Activated T-helper 1 cell treated with anti-CD3 and anti-CD28 coated beads, Interleukin-12 subunit alpha, Interleukin-12 subunit beta, Interleukin-2, Interleukin-4 antibody, amounts not matched to agents 30 ng/mL and 10 ng/mL and 1 ng/mL, durations not matched to agents 14 hours and 24 hours and 36 hours (primary cell): ENCODE measurements around the gene SMTNL2. TPM values are rescaled to one million over a fixed set of nuclear protein-coding genes. Genes with fewer than 3 reads are reported as not detected.
"Not testable (repeated sequence)": the region's sequence is repeated elsewhere in the genome, so short reads cannot be mapped to it uniquely, and the experiment has no call there.

Experiments used
- DNase-seq: peaks from one replicate; pipeline ENCODE4 v3.0.0; 2021; ENCODE audit warnings: low spot score
- H3K27ac Mint-ChIP-seq: one replicate; pipeline ENCODE4 v1.8.0; 2021; ENCODE audit warnings: mild to moderate bottlenecking, mixed read lengths
- H3K27me3 Mint-ChIP-seq: one replicate; pipeline ENCODE4 v1.8.0; 2022; ENCODE audit warnings: mild to moderate bottlenecking, moderate library complexity, mixed read lengths; ENCODE audit not compliant: insufficient read depth
- H3K36me3 Mint-ChIP-seq: one replicate; pipeline ENCODE4 v1.8.0; 2021; ENCODE audit warnings: low read depth, mixed read lengths
- H3K4me1 Mint-ChIP-seq: one replicate; pipeline ENCODE4 v1.8.0; 2021; ENCODE audit warnings: low read depth, mixed read lengths
- H3K4me3 Mint-ChIP-seq: one replicate; pipeline ENCODE4 v1.8.0; 2021; ENCODE audit warnings: mild to moderate bottlenecking, moderate library complexity, mixed read lengths
- H3K9me3 Mint-ChIP-seq: one replicate; pipeline ENCODE4 v1.8.0; 2021; ENCODE audit warnings: mixed read lengths
- intact Hi-C: fragments of 100-400 bp; cut with micrococcal nuclease; formaldehyde crosslinking; loops from one replicate; pipeline ENCODE4 v1.15.1; 2024
- total RNA-seq: library from RNA; stranded (reverse); gene quantifications from 2 replicates; pipeline ENCODE4 v1.2.3, GENCODE V29; 2022

Gene SMTNL2
- total RNA-seq, 1 donor from 2014 or later, result not detected

GRCh38 chr17:4576729-4577322 is 7.5 kb upstream of the SMTNL2 start:
- Mint-ChIP-seq H3K27me3 (peaks cover 30% of the 10 kb centered on the region), H3K36me3 (no peaks in the 10 kb centered on the region), H3K4me1 (peaks cover 18% of the 10 kb centered on the region), H3K27ac (no peak overlapping the region), H3K9me3 (no peaks in the 10 kb centered on the region), H3K4me3 (no peak overlapping the region)
- intact Hi-C loops, result no loop called here
- no peak for DNase-seq

GRCh38 chr17:4577386-4577993 is 6.8 kb upstream of the SMTNL2 start:
- Mint-ChIP-seq H3K27ac (no peak overlapping the region), H3K4me3 (no peak overlapping the region), H3K9me3 (no peaks in the 10 kb centered on the region), H3K27me3 (peaks cover 32% of the 10 kb centered on the region), H3K36me3 (no peaks in the 10 kb centered on the region), H3K4me1 (peaks cover 18% of the 10 kb centered on the region)
- DNase-seq, result no peak
- intact Hi-C loops, result no loop called here

- H3K4me1 Mint-ChIP-seq, DNase-seq, H3K36me3 Mint-ChIP-seq, intact Hi-C loops, H3K27ac Mint-ChIP-seq, H3K4me3 Mint-ChIP-seq, H3K9me3 Mint-ChIP-seq: not testable (repeated sequence)
- peaks cover 34% of the 10 kb centered on the region for H3K27me3 Mint-ChIP-seq
Measured at GRCh38 chr17:4578349-4578748, 6.0 kb upstream of the SMTNL2 start.

- no peaks in the 10 kb centered on the region for H3K9me3 Mint-ChIP-seq
- no peak overlapping the region for H3K4me3 Mint-ChIP-seq
- H3K27me3 Mint-ChIP-seq, result peaks cover 34% of the 10 kb centered on the region
- H3K36me3 Mint-ChIP-seq, result no peaks in the 10 kb centered on the region
- H3K27ac Mint-ChIP-seq, result no peak overlapping the region
- DNase-seq, result no peak
- intact Hi-C loops, result no loop called here
- no peaks in the 10 kb centered on the region for H3K4me1 Mint-ChIP-seq
Measured at GRCh38 chr17:4579678-4580077, 4.7 kb upstream of the SMTNL2 start.

GRCh38 chr17:4580291-4580690 is 4.0 kb upstream of the SMTNL2 start:
- no peak for DNase-seq
- intact Hi-C loops, result no loop called here
- Mint-ChIP-seq H3K27me3 (peaks cover 34% of the 10 kb centered on the region), H3K36me3 (no peaks in the 10 kb centered on the region), H3K9me3 (no peaks in the 10 kb centered on the region), H3K27ac (no peak overlapping the region), H3K4me3 (no peak overlapping the region), H3K4me1 (no peaks in the 10 kb centered on the region)

- no peak overlapping the region for H3K4me3 Mint-ChIP-seq
- DNase-seq, result no peak
- no peaks in the 10 kb centered on the region for H3K9me3 Mint-ChIP-seq
- H3K27ac Mint-ChIP-seq, result no peak overlapping the region
- H3K4me1 Mint-ChIP-seq, result no peaks in the 10 kb centered on the region
- no peaks in the 10 kb centered on the region for H3K36me3 Mint-ChIP-seq
- intact Hi-C loops, result no loop called here
- H3K27me3 Mint-ChIP-seq, result peaks cover 42% of the 10 kb centered on the region
Measured at GRCh38 chr17:4582101-4582501, 2.2 kb upstream of the SMTNL2 start.

GRCh38 chr17:4582691-4583090 is 1.6 kb upstream of the SMTNL2 start:
- Mint-ChIP-seq H3K4me3 (no peak overlapping the region), H3K4me1 (no peaks in the 10 kb centered on the region), H3K27ac (no peak overlapping the region), H3K9me3 (no peaks in the 10 kb centered on the region), H3K27me3 (peaks cover 47% of the 10 kb centered on the region), H3K36me3 (no peaks in the 10 kb centered on the region)
- no peak for DNase-seq
- intact Hi-C loops, result no loop called here

GRCh38 chr17:4583206-4583605 is 1.1 kb upstream of the SMTNL2 start:
- Mint-ChIP-seq H3K36me3 (no peaks in the 10 kb centered on the region), H3K27me3 (peaks cover 51% of the 10 kb centered on the region), H3K27ac (no peak overlapping the region), H3K4me3 (no peak overlapping the region), H3K9me3 (no peaks in the 10 kb centered on the region), H3K4me1 (no peaks in the 10 kb centered on the region)
- intact Hi-C loops, result no loop called here
- DNase-seq, result no peak

- Mint-ChIP-seq H3K27ac (no peak overlapping the region), H3K9me3 (no peaks in the 10 kb centered on the region), H3K36me3 (no peaks in the 10 kb centered on the region), H3K27me3 (peaks cover 55% of the 10 kb centered on the region), H3K4me1 (no peaks in the 10 kb centered on the region), H3K4me3 (no peak overlapping the region)
- DNase-seq, result no peak
- intact Hi-C loops, result no loop called here
Measured at GRCh38 chr17:4583782-4584100, 588 bp upstream of the SMTNL2 start.

- intact Hi-C loops, result no loop called here
- no peak for DNase-seq
- Mint-ChIP-seq H3K27me3 (peaks cover 55% of the 10 kb centered on the region), H3K4me1 (no peaks in the 10 kb centered on the region), H3K36me3 (no peaks in the 10 kb centered on the region), H3K27ac (no peak overlapping the region), H3K9me3 (no peaks in the 10 kb centered on the region), H3K4me3 (no peak overlapping the region)
Measured at GRCh38 chr17:4584917-4585637, 748 bp downstream of the SMTNL2 start.

GRCh38 chr17:4585638-4585994 is 1.3 kb downstream of the SMTNL2 start:
- Mint-ChIP-seq H3K4me1 (no peaks in the 10 kb centered on the region), H3K9me3 (no peaks in the 10 kb centered on the region), H3K36me3 (no peaks in the 10 kb centered on the region), H3K27me3 (peaks cover 55% of the 10 kb centered on the region), H3K4me3 (no peak overlapping the region), H3K27ac (no peak overlapping the region)
- no peak for DNase-seq
- intact Hi-C loops, result no loop called here

- no peaks in the 10 kb centered on the region for H3K9me3 Mint-ChIP-seq
- no peaks in the 10 kb centered on the region for H3K36me3 Mint-ChIP-seq
- no peak for DNase-seq
- H3K27ac Mint-ChIP-seq, result no peak overlapping the region
- H3K4me3 Mint-ChIP-seq, result no peak overlapping the region
- H3K4me1 Mint-ChIP-seq, result no peaks in the 10 kb centered on the region
- H3K27me3 Mint-ChIP-seq, result peaks cover 52% of the 10 kb centered on the region
- intact Hi-C loops, result no loop called here
Measured at GRCh38 chr17:4586043-4586442, 1.7 kb downstream of the SMTNL2 start.

- H3K4me3 Mint-ChIP-seq, result no peak overlapping the region
- intact Hi-C loops, result no loop called here
- H3K27me3 Mint-ChIP-seq, result peaks cover 49% of the 10 kb centered on the region
- H3K27ac Mint-ChIP-seq, result no peak overlapping the region
- no peaks in the 10 kb centered on the region for H3K36me3 Mint-ChIP-seq
- no peaks in the 10 kb centered on the region for H3K4me1 Mint-ChIP-seq
- no peak for DNase-seq
- no peaks in the 10 kb centered on the region for H3K9me3 Mint-ChIP-seq
Measured at GRCh38 chr17:4587195-4587594, 2.9 kb downstream of the SMTNL2 start.
